ENCODE measurements around the gene TRRAP.
"Not testable (repeated sequence)": the region's sequence is repeated elsewhere in the genome, so short reads cannot be mapped to it uniquely, and the experiment has no call there.

Gene TRRAP

DNA sequence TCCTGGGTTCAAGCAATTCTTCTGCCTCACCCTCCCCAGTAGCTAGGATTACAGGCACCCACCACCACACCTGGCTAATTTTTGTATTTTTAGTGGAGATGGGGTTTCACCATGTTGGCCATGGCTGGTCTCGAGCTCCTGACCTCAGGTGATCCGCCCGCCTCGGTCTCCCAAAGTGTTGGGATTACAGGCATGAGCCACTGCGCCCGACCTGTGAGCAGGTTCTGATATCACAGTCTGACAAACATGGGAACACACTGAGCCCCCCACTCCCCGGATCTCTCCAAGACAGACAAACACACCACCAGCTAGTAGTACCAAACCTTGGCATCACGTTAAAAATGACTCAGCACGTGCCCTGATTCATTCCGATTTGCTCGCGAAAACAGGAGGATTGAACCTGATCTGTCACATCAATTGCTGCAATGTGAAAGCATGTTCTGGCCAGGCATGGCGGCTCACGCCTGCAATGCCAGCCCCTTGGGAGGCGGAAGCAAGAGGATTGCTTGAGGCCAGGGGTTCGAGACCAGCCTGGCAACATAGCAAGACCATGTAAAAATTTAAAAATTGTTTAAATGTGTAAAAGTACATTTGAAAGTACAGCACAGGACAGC is 159.1 kb downstream of the TRRAP start:
- TF ChIP-seq, protein P1, sequence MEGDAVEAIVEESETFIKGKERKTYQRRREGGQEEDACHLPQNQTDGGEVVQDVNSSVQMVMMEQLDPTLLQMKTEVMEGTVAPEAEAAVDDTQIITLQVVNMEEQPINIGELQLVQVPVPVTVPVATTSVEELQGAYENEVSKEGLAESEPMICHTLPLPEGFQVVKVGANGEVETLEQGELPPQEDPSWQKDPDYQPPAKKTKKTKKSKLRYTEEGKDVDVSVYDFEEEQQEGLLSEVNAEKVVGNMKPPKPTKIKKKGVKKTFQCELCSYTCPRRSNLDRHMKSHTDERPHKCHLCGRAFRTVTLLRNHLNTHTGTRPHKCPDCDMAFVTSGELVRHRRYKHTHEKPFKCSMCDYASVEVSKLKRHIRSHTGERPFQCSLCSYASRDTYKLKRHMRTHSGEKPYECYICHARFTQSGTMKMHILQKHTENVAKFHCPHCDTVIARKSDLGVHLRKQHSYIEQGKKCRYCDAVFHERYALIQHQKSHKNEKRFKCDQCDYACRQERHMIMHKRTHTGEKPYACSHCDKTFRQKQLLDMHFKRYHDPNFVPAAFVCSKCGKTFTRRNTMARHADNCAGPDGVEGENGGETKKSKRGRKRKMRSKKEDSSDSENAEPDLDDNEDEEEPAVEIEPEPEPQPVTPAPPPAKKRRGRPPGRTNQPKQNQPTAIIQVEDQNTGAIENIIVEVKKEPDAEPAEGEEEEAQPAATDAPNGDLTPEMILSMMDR (conservative IDR thresholded peaks at IDR 0.05; ENCODE audit: low read length): no peak
- no peak for DNase-seq (ENCODE audit: low read depth)

DNA sequence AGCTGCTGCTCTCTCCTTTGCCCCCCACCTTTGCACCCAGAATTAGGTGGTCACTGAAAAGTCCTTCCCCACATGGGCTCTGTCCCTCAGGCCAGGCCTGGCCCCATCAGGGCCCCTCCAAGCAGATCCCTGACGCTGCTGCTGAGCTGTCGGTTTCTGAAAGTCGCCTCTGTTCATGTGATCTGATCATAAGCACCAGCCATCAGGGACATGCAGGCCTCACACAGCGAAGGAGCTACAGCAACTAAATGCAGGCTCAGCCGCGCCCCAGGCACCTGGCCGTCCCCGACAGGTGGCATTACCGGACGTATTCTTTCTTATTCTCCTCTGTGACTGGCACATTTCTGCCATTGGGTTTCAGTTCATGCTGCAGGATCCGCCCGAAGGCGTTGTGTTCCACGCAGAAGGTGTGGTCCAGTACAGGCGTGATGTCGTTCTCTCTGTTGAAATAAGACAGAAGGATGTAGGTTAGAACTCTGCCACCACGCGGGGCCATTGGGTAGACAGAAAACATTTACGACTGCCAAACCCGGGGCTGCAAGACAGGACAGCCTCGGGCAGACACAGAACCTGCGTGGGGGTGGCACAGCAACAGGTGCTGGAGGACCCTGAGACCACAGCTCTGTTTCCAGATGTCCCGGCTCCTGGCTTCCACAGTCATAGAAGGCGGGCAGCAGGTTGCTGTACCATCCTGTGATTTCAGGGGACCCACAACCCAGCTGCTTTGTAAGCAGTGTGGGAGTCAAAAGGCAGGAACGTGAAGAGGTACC is 159.9 kb downstream of the TRRAP start:
- H3K4me3 ChIP-seq (ENCODE audit: low read length): no peak overlapping the region
- TF ChIP-seq, protein P1 (conservative IDR thresholded peaks at IDR 0.05; ENCODE audit: low read length): no peak
- no peak for DNase-seq (ENCODE audit: low read depth)

More for the DNA sequence above, 159.1 kb downstream of the TRRAP start:
- H3K4me3 ChIP-seq (ENCODE audit: low read length): no peak overlapping the region

DNA sequence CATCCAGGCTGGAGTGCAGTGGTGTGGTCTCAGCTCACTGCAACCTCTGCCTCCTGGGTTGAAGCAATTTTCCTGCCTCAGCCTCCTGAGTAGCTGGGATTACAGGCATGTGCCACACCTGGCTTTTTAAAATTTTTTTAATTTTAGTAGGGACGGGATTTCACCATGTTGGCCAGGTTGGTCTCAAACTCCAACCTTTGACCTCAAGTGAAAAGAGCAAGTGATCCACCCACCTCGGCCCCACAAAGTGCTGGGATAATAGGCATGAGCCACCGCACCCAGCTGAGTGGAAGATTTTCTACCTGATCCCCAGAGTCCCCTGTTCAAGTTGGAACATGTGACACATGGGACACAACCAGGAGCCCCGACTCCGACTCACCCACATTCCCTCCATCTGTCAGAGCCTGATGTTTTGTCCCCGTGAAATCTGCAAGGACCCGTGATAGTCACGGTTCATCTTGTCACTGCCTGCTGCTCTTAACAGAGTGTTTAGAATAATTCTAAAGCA is 161.1 kb downstream of the TRRAP start:
- TF ChIP-seq, protein P1 (conservative IDR thresholded peaks at IDR 0.05; ENCODE audit: low read length): no peak
- no peak overlapping the region for H3K4me3 ChIP-seq (ENCODE audit: low read length)
- DNase-seq (ENCODE audit: low read depth): no peak

DNA sequence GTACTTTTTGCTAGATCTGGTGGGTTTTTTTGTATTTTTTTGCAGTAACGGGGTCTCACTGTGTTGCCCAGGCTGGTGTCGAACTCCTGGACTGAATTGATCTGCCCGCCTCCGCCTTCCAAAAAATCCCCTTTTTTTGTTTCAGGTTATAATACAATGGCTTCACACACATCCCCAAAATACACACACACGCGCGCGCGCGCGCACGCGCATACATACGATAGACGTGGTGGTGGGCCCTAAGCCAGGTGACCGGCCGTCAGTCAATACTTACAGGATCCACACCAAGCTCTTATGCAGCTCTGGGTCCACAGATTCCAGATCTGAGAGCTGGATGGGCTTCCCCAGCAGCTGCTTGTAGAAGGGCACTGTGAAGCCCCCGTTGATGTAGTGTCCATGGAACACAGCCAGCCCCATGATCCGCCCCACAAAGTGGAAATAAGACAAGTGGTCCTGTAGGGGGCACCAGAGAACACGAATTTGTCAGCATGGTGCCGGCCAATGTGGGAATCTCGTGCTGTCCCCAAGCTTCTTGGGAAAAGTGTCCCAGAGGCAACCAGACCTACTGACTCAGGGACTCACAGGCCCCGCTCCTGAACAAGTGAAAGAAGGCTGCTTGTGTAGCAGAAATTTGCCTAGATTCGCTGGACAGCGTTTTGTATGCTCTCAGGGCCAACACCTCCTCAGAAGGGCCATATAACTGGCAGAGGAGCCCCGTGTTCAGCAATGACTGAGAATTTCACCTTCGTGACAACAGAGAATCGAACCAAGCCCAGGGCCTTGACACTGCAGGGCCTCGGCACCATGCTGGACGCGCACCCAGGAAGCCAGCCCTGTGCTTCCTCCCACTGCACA is 162.0 kb downstream of the TRRAP start:
- TF ChIP-seq, protein P1 (conservative IDR thresholded peaks at IDR 0.05; ENCODE audit: low read length): peak; percentile 78
- no peak overlapping the region for H3K4me3 ChIP-seq (ENCODE audit: low read length)
- DNase-seq (ENCODE audit: low read depth): peak; percentile 84

DNA sequence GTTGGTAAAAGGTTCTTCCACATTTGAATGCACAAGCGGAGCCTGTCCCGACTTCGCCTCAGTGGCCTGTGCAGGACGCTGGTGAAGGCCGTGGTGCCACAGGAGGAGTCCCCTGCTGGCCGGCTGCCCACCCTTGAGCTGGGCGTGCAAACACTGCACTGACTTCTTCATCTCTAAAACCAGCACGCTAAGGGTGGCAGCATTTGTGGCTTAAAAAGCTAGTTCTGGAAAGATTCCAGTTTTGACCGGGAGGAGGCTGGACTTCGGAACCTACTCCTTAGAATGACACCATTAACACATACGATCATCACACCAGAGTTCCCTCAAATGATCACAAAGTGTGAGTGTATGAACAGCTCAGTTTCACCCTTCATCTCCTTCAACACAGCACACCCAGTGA is 163.2 kb downstream of the TRRAP start:
- TF ChIP-seq, protein P1 (conservative IDR thresholded peaks at IDR 0.05; ENCODE audit: low read length): no peak
- H3K4me3 ChIP-seq (ENCODE audit: low read length): no peak overlapping the region
- no peak for DNase-seq (ENCODE audit: low read depth)

DNA sequence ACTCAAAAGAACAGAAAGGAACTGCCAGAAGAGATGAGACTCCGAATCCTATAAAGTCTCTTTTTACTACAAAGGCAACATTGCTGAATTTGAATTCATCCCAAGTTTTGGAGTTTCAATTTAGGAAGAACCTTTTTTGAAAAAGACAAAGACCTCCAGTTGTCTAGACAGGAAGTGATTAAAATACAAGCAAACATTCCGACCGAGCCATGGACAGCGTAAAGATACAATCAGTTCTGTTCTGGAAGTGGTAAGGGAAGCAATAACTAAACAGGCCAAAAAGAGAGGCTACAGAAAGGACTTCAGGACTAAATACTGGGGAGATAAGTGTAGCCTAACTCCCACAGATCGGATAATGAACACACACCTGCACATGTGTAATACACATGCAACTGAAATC is 164.6 kb downstream of the TRRAP start:
- H3K4me3 ChIP-seq (ENCODE audit: low read length): no peak overlapping the region
- TF ChIP-seq, protein P1 (conservative IDR thresholded peaks at IDR 0.05; ENCODE audit: low read length): no peak
- no peak for DNase-seq (ENCODE audit: low read depth)

DNA sequence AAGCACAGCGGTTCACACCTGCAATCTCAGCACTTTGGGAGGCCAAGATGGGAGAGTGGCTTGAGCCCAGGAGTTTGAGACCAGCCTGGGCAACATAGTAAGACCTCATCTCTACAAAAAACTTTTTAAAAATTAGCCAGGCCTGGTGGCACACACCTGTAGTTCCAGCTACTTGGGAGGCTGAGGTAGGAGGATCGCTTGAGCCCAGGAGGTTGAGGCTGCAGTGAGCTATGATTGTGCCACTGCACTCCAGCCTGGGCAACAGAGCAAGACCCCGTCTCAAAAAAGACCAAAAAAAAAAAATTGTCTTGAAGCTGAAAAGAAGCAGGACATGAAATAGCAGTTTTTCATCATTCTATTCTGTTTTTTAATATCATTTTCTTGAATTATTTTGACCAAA is 166.5 kb downstream of the TRRAP start:
- H3K4me3 ChIP-seq (ENCODE audit: low read length); DNase-seq (ENCODE audit: low read depth): not testable (repeated sequence)

DNA sequence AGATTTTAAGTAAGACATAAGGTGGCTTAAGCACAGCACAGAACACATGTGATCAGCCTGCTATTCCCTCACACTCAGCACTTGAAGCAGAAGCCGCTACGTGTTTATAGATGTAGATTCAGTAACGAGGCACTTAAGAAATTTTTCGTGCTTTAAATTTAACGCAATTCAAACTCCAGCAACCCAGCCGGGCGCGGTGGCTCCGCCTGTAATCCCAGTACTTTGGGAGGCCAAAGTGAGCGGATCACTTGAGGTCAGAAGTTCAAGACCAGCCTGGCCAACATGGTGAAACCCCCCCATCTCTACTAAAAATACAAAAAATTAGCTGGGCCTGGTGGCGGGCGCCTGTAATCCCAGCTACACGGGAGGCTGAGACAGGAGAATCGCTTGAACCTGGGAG is 167.9 kb downstream of the TRRAP start:
- DNase-seq (ENCODE audit: low read depth); H3K4me3 ChIP-seq (ENCODE audit: low read length): not testable (repeated sequence)
